H1 (cell line): Measurements from ENCODE around the gene FAM171A1. TPM values are rescaled to one million over a fixed set of nuclear protein-coding genes. Genes with fewer than 3 reads are reported as not detected.

ENCODE experiments used
- CEBPB ChIP-seq: IDR thresholded peaks from 2 replicates; pipeline ENCODE4 v1.6.1; 2012; ENCODE audit warnings: low read depth, low read length
- CREB1 ChIP-seq: IDR thresholded peaks from 2 replicates; pipeline ENCODE4 v1.6.1; 2012; ENCODE audit warnings: inconsistent platforms
- CTBP2 ChIP-seq: IDR thresholded peaks from 2 replicates; pipeline ENCODE4 v1.7.0; 2011; ENCODE audit warnings: borderline replicate concordance, mild to moderate bottlenecking, moderate library complexity, mixed read lengths, low read length; ENCODE audit not compliant: insufficient read depth, insufficient read length
- RAD21 ChIP-seq, 2 experiments: IDR thresholded peaks in 1 of 2; conservative IDR thresholded peaks in 1 of 2; 2 replicates each; pipeline ENCODE4 v1.6.1; 2011; ENCODE audit warnings: low read depth in 2 of 2, low read length in 2 of 2, improper control_type of control experiment in 1 of 2, inconsistent platforms in 1 of 2, mild to moderate bottlenecking in 1 of 2, moderate library complexity in 1 of 2
- RNF2 ChIP-seq: fragments of 200-900, 300-1000 bp; sonication (generic); IDR thresholded peaks from 2 replicates; pipeline ENCODE4 v1.7.1; 2016; ENCODE audit warnings: borderline replicate concordance, low read depth, mild to moderate bottlenecking, antibody characterized with exemption, low read length; ENCODE audit not compliant: poor library complexity, severe bottlenecking; ENCODE audit errors: missing control alignments
- polyA plus RNA-seq, 7 experiments: library from polyadenylated mRNA; depleted of rRNA in 3 of 7; stranded (reverse) in 5 of 7; unstranded in 2 of 7; fragments of >200 nt in 5 of 7; fragments of 200-250 nt in 2 of 7; gene quantifications; 1 replicate in 5 of 7; 2 replicates in 1 of 7; 4 replicates in 1 of 7; pipeline versions ENCODE4 v1.2.1 to v1.2.3, GENCODE V29; 2011 to 2013; ENCODE audit warnings: missing spikeins in 2 of 7, mixed read lengths in 2 of 7
- total RNA-seq: library from RNA; stranded (reverse); fragmentation: NEBNext Ultra II Directional; extraction: Animal tissue kit (Norgen Biotek cat#: 25700); gene quantifications from 2 replicates; pipeline ENCODE4 v1.2.1, GENCODE V29; 2021

The FAM171A1 gene
- total and polyA plus RNA-seq, 2 of the 8 experiments (the other 6 are each of a cell fraction or from before 2014, with no cell fraction given): 26.6 to 42.1 TPM

- TF ChIP-seq RAD21 (IDR thresholded peaks at IDR 0.05 in 1 of 2, conservative IDR thresholded peaks at IDR 0.05 in 1 of 2; ENCODE audit: low read depth in 2 of 2, low read length in 2 of 2): no peak
- no peak for TF ChIP-seq CTBP2
- no peak for TF ChIP-seq RNF2
- TF ChIP-seq CREB1: no peak
- no peak for TF ChIP-seq CEBPB
Measured at GRCh38 chr10:15395935-15396334, 24.8 kb upstream of the FAM171A1 start (continued).
